Neural progenitor cell (in vitro differentiated cells): Measurements from ENCODE around the gene FAM83G. TPM values are rescaled to one million over a fixed set of nuclear protein-coding genes. Genes with fewer than 3 reads are reported as not detected.
"Not testable (repeated sequence)": the region's sequence is repeated elsewhere in the genome, so short reads cannot be mapped to it uniquely, and the experiment has no call there.

Source experiments
- DNase-seq: peaks from one replicate; pipeline ENCODE4 v3.0.0-alpha.2; 2016; ENCODE audit warnings: low spot score
- H2AFZ ChIP-seq: fragments of 200-600 bp; sonication (generic); replicated peaks from 2 replicates; pipeline ENCODE4 v1.6.1; 2016; ENCODE audit warnings: antibody characterized with exemption
- H3F3A ChIP-seq: fragments of 200-600 bp; sonication (generic); 2 replicates; pipeline ENCODE4 v1.6.1; 2016; ENCODE audit warnings: antibody characterized with exemption, low read depth
- H3K27ac ChIP-seq: fragments of 200-600 bp; sonication (generic); 2 replicates; pipeline ENCODE4 v1.5.1; 2016; ENCODE audit warnings: mild to moderate bottlenecking
- H3K27me3 ChIP-seq: fragments of 200-600 bp; sonication (generic); 2 replicates; pipeline ENCODE4 v1.6.1; 2016; ENCODE audit warnings: mild to moderate bottlenecking, moderate library complexity
- H3K36me3 ChIP-seq: fragments of 200-600 bp; sonication (generic); 2 replicates; pipeline ENCODE4 v1.5.1; 2016
- H3K4me1 ChIP-seq: fragments of 200-600 bp; sonication (generic); 2 replicates; pipeline ENCODE4 v1.6.1; 2016; ENCODE audit warnings: mixed run types
- H3K4me2 ChIP-seq: fragments of 200-600 bp; sonication (generic); 2 replicates; pipeline ENCODE4 v1.6.1; 2016
- H3K4me3 ChIP-seq: fragments of 200-600 bp; sonication (generic); 2 replicates; pipeline ENCODE4 v1.5.1; 2016
- H3K79me2 ChIP-seq: fragments of 200-600 bp; sonication (generic); 2 replicates; pipeline ENCODE4 v1.6.1; 2016; ENCODE audit warnings: low read depth
- H3K9ac ChIP-seq: fragments of 200-600 bp; sonication (generic); 2 replicates; pipeline ENCODE4 v1.6.1; 2016
- H3K9me3 ChIP-seq: fragments of 200-600 bp; sonication (generic); 2 replicates; pipeline ENCODE4 v1.5.1; 2016; ENCODE audit warnings: low read depth
- H4K20me1 ChIP-seq: fragments of 200-600 bp; sonication (generic); 2 replicates; pipeline ENCODE4 v1.6.1; 2016; ENCODE audit warnings: low read depth
- H3K27ac Mint-ChIP-seq: 3 replicates; pipeline ENCODE4 v1.8.0; 2021; ENCODE audit warnings: mixed read lengths
- H3K27me3 Mint-ChIP-seq: 2 replicates; pipeline ENCODE4 v1.8.0; 2022; ENCODE audit warnings: low read depth, mild to moderate bottlenecking, inconsistent platforms, moderate library complexity, mixed read lengths; ENCODE audit not compliant: insufficient read depth
- H3K36me3 Mint-ChIP-seq: 3 replicates; pipeline ENCODE4 v1.8.0; 2021; ENCODE audit warnings: mixed read lengths
- H3K4me1 Mint-ChIP-seq: 3 replicates; pipeline ENCODE4 v1.8.0; 2021; ENCODE audit warnings: mixed read lengths
- H3K4me3 Mint-ChIP-seq: 3 replicates; pipeline ENCODE4 v1.8.0; 2021; ENCODE audit warnings: mild to moderate bottlenecking, moderate library complexity, mixed read lengths
- H3K9me3 Mint-ChIP-seq: 3 replicates; pipeline ENCODE4 v1.8.0; 2020; ENCODE audit warnings: mixed read lengths
- total RNA-seq: library from RNA; depleted of rRNA; stranded (reverse); fragments of >200 nt; gene quantifications from 2 replicates; pipeline ENCODE4 v1.2.3, GENCODE V29; 2015; ENCODE audit warnings: low replicate concordance

Gene FAM83G
- total RNA-seq, 1 donor from 2014 or later, result 9.9 TPM

DNA sequence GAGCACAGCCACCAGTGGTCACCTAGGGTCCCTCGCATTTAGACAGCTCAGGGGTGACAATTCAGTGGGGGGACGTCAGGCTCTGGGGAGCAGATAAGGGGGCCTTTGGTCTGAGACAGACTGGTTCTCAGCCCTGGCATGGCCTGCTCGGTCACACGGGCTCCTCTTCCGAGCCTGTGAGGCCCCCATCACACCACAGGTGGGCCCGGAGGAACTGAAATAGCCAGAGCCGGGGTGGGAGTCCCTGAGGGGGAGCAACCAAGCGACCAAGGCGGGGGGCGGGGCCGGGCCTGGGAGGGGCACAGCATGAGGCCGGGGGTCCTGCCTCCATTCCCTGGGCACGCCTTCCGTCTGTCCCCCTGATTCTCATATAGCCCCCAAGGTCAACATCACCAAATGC lies 37.8 kb upstream of the FAM83G start:
- not testable (repeated sequence) for H3K4me3 ChIP-seq, H3K27ac Mint-ChIP-seq, H3K36me3 Mint-ChIP-seq, H3K9ac ChIP-seq, H3K27me3 ChIP-seq, H2AFZ ChIP-seq, H3K9me3 Mint-ChIP-seq, H3K4me2 ChIP-seq, H3K4me1 ChIP-seq, H3K79me2 ChIP-seq, H3K27ac ChIP-seq, H3K4me3 Mint-ChIP-seq, H3K36me3 ChIP-seq, H3K9me3 ChIP-seq, H4K20me1 ChIP-seq, H3K4me1 Mint-ChIP-seq, DNase-seq, H3F3A ChIP-seq, H3K27me3 Mint-ChIP-seq

DNA sequence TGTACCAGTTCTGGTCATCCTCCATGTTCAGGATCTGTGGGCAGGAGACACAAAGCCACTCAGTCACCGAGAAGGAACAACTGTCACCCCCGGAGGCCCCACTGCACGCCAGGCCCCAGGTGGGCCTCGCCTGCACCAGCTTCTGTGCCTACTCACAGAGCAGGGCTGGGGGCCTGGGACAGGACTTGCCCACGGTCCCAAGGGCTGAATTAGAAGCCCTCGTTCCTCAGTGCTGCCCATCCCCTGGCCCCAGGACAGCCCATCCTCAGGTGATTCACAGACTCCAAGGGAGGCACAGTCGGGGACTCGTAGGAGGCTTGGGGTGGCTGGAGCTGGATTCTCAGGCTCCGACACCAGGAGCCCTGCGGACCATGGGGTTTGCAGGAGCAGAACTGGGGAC lies 37.3 kb upstream of the FAM83G start:
- not testable (repeated sequence) for H4K20me1 ChIP-seq, H3K9me3 ChIP-seq, H3K36me3 ChIP-seq, H3F3A ChIP-seq, H3K9me3 Mint-ChIP-seq, H3K4me3 Mint-ChIP-seq, DNase-seq, H3K4me1 ChIP-seq, H3K27me3 Mint-ChIP-seq, H3K4me3 ChIP-seq, H3K27ac Mint-ChIP-seq, H2AFZ ChIP-seq, H3K4me1 Mint-ChIP-seq, H3K27ac ChIP-seq, H3K79me2 ChIP-seq, H3K27me3 ChIP-seq, H3K36me3 Mint-ChIP-seq, H3K4me2 ChIP-seq, H3K9ac ChIP-seq

DNA sequence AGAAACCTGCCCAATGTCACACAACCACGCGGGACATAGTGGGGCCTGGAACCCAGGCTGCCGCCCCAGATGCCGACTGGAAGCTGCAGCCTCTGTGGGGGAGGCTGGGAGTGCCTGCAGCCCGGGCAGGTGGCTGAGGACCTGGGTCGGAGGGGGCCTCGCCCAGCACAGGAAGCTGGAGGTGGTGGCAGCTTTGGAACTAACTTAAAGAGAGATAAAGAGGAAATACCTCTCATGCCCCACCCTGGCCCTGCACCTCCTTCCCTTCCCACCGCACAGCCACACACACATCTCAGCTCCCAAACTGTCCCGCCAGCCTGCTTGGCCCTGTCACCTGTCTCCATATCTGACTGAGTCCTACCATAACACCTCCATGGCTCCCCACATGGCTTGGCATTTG lies 35.8 kb upstream of the FAM83G start:
- H3F3A ChIP-seq, H3K36me3 ChIP-seq, H2AFZ ChIP-seq, H3K79me2 ChIP-seq, H3K36me3 Mint-ChIP-seq, H3K4me3 Mint-ChIP-seq, H3K27ac Mint-ChIP-seq, H3K9me3 Mint-ChIP-seq, H3K4me1 ChIP-seq, H3K27ac ChIP-seq, H4K20me1 ChIP-seq, H3K9ac ChIP-seq, H3K27me3 Mint-ChIP-seq, H3K9me3 ChIP-seq, H3K4me3 ChIP-seq, H3K4me2 ChIP-seq, DNase-seq, H3K27me3 ChIP-seq, H3K4me1 Mint-ChIP-seq: not testable (repeated sequence)

DNA sequence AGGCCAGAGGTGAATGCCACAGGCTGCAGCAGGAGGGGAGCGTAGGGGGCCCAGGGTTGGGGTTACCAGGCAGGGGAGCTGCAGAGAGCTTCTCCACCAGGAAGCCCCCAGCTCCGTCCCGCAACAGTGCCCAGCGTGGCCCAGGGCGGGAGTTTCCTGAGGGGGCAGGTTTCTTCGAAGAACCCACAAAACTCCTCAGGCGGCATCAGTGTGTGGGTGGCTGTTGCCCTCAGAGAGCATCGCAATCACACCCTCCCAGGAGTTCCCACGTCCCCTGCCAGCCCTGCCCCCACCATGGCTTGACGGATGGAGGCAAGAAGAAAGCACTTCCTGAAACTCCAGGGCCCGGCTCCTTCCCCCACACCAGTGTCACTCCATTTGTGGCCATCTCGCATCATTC lies 34.2 kb upstream of the FAM83G start:
- not testable (repeated sequence) for H3K4me1 Mint-ChIP-seq, H3K27ac ChIP-seq, H3K9ac ChIP-seq, H3K4me2 ChIP-seq, H3K36me3 Mint-ChIP-seq, H3K27me3 ChIP-seq, H4K20me1 ChIP-seq, H3K9me3 Mint-ChIP-seq, H3K4me1 ChIP-seq, H3K27me3 Mint-ChIP-seq, H3F3A ChIP-seq, DNase-seq, H2AFZ ChIP-seq, H3K4me3 ChIP-seq, H3K4me3 Mint-ChIP-seq, H3K27ac Mint-ChIP-seq, H3K9me3 ChIP-seq, H3K36me3 ChIP-seq, H3K79me2 ChIP-seq

DNA sequence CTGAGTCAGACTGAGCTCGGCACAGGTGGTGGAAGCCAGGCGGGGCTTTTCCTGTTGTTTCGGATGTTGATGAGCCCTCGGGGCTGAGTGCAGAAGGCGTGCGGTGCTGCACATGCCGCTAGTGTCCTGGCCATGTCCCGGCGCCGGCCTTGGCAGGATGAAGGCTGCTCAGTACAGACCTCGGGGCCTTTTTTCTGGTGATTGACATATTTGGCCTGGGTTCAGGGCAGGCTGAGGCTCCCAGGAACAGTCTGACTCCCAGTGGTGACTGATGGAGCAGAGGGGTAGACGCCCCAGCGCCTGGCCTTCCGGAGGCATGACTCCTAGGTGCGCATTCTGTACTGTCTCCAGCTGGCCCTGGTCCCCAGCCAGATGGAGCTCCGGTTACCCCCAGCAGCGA lies 33.4 kb upstream of the FAM83G start:
- H2AFZ ChIP-seq, H3K36me3 Mint-ChIP-seq, H3K9me3 Mint-ChIP-seq, H3K4me2 ChIP-seq, H3K36me3 ChIP-seq, H3K27me3 Mint-ChIP-seq, H3K9me3 ChIP-seq, H3K79me2 ChIP-seq, H3K27ac Mint-ChIP-seq, H3K9ac ChIP-seq, H3K27ac ChIP-seq, H3K4me3 ChIP-seq, H3K4me1 Mint-ChIP-seq, H3K27me3 ChIP-seq, H4K20me1 ChIP-seq, H3K4me3 Mint-ChIP-seq, H3F3A ChIP-seq, H3K4me1 ChIP-seq, DNase-seq: not testable (repeated sequence)

DNA sequence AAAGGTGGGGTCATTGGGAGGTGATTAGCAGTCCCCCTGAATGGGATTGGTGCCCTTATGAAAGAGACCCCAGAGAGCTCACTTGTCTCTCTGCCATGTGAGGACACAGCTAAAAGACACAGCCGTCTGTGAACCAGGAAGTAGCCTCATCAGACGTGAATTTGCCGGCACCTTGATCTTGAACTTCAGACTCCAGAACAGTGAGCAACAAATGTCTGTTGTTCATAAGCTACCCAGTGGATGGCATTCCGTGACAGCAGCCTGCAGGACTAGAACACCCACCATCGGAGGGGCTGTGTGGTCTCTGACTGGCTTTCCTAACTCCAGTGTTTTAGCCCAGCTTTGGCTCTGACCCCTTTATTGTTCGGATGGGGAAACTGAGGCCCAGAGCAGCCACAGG lies 33.0 kb upstream of the FAM83G start:
- H3K4me1 ChIP-seq, H3F3A ChIP-seq, H3K79me2 ChIP-seq, H3K27ac Mint-ChIP-seq, H3K27me3 ChIP-seq, H3K27me3 Mint-ChIP-seq, H3K4me3 ChIP-seq, H2AFZ ChIP-seq, H3K9me3 ChIP-seq, H3K36me3 Mint-ChIP-seq, H3K4me3 Mint-ChIP-seq, H3K9ac ChIP-seq, H3K4me1 Mint-ChIP-seq, H3K36me3 ChIP-seq, H4K20me1 ChIP-seq, H3K9me3 Mint-ChIP-seq, DNase-seq, H3K27ac ChIP-seq, H3K4me2 ChIP-seq: not testable (repeated sequence)

DNA sequence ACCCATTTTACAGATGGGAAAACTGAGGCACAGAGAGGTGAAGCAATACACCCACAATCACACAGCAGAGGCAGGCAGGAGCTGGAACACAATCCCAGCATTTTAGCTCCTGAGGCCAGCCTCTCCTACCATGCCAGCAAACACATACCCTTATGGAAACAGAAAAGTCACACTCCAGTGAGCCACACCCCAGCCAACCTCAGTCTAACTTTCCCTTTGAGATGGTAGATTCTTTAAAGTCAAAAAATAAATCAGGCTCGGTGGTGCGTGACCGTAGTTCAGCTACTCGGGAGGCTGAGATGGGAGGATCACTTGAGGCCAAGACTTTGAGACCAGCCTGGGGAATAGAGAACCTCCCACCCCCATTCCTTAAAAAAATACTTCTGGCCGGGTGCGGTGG lies 31.6 kb upstream of the FAM83G start:
- H4K20me1 ChIP-seq, H3K27me3 Mint-ChIP-seq, H3K36me3 ChIP-seq, H3K27ac ChIP-seq, DNase-seq, H3K4me3 Mint-ChIP-seq, H2AFZ ChIP-seq, H3K4me1 ChIP-seq, H3K4me1 Mint-ChIP-seq, H3K27ac Mint-ChIP-seq, H3K36me3 Mint-ChIP-seq, H3K9me3 Mint-ChIP-seq, H3K4me2 ChIP-seq, H3K9ac ChIP-seq, H3K79me2 ChIP-seq, H3K27me3 ChIP-seq, H3K9me3 ChIP-seq, H3F3A ChIP-seq, H3K4me3 ChIP-seq: not testable (repeated sequence)

DNA sequence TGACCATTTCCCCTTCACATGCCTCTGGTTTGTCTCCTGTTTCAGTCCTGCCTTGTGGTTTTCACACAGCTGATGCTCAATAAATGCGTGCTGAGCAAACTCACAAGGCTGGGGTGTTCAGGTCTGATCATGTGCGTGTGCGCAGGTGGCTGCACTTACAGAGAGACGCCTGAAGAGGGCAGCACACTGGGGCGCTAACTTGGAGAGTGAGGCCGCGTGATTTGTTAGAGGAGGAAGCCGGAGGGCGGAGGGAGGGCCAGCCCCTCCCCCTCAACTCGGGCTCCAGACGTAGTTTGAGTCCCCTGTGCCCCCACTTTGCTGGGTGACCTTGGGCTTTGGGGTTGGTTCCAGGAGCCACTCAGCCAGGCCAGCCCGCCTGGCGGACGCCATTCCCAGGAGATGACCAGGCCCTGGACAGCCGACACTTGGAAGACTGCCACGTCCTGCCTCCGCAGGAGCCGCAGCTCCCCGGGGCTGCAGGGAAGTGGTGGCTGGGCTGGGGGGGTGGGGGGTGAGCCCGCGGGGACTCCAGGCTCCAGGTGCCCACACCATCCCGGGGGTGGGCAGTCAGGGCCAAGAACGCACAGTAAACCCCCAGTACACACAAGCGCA lies 27.9 kb upstream of the FAM83G start:
- not testable (repeated sequence) for H3K27ac ChIP-seq, H3K36me3 ChIP-seq, H3K9me3 ChIP-seq, H3K4me3 ChIP-seq, H3K4me2 ChIP-seq, H3K4me1 ChIP-seq, H3F3A ChIP-seq, H3K36me3 Mint-ChIP-seq, H3K27ac Mint-ChIP-seq, H3K79me2 ChIP-seq, H3K9ac ChIP-seq, H2AFZ ChIP-seq, H3K27me3 Mint-ChIP-seq, H3K4me3 Mint-ChIP-seq, H3K4me1 Mint-ChIP-seq, H3K27me3 ChIP-seq, H3K9me3 Mint-ChIP-seq, DNase-seq, H4K20me1 ChIP-seq
